Neural progenitor cell (in vitro differentiated cells): ENCODE results near the gene SAG. TPM values are rescaled to one million over a fixed set of nuclear protein-coding genes. Genes with fewer than 3 reads are reported as not detected.

Experiments used
- DNase-seq: peaks from one replicate; pipeline ENCODE4 v3.0.0-alpha.2; 2016; ENCODE audit warnings: low spot score
- H2AFZ ChIP-seq: fragments of 200-600 bp; sonication (generic); replicated peaks from 2 replicates; pipeline ENCODE4 v1.6.1; 2016; ENCODE audit warnings: antibody characterized with exemption
- H3F3A ChIP-seq: fragments of 200-600 bp; sonication (generic); 2 replicates; pipeline ENCODE4 v1.6.1; 2016; ENCODE audit warnings: antibody characterized with exemption, low read depth
- H3K27ac ChIP-seq: fragments of 200-600 bp; sonication (generic); 2 replicates; pipeline ENCODE4 v1.5.1; 2016; ENCODE audit warnings: mild to moderate bottlenecking
- H3K27me3 ChIP-seq: fragments of 200-600 bp; sonication (generic); 2 replicates; pipeline ENCODE4 v1.6.1; 2016; ENCODE audit warnings: mild to moderate bottlenecking, moderate library complexity
- H3K36me3 ChIP-seq: fragments of 200-600 bp; sonication (generic); 2 replicates; pipeline ENCODE4 v1.5.1; 2016
- H3K4me1 ChIP-seq: fragments of 200-600 bp; sonication (generic); 2 replicates; pipeline ENCODE4 v1.6.1; 2016; ENCODE audit warnings: mixed run types
- H3K4me2 ChIP-seq: fragments of 200-600 bp; sonication (generic); 2 replicates; pipeline ENCODE4 v1.6.1; 2016
- H3K4me3 ChIP-seq: fragments of 200-600 bp; sonication (generic); 2 replicates; pipeline ENCODE4 v1.5.1; 2016
- H3K79me2 ChIP-seq: fragments of 200-600 bp; sonication (generic); 2 replicates; pipeline ENCODE4 v1.6.1; 2016; ENCODE audit warnings: low read depth
- H3K9ac ChIP-seq: fragments of 200-600 bp; sonication (generic); 2 replicates; pipeline ENCODE4 v1.6.1; 2016
- H3K9me3 ChIP-seq: fragments of 200-600 bp; sonication (generic); 2 replicates; pipeline ENCODE4 v1.5.1; 2016; ENCODE audit warnings: low read depth
- H4K20me1 ChIP-seq: fragments of 200-600 bp; sonication (generic); 2 replicates; pipeline ENCODE4 v1.6.1; 2016; ENCODE audit warnings: low read depth
- H3K27ac Mint-ChIP-seq: 3 replicates; pipeline ENCODE4 v1.8.0; 2021; ENCODE audit warnings: mixed read lengths
- H3K27me3 Mint-ChIP-seq: 2 replicates; pipeline ENCODE4 v1.8.0; 2022; ENCODE audit warnings: low read depth, mild to moderate bottlenecking, inconsistent platforms, moderate library complexity, mixed read lengths; ENCODE audit not compliant: insufficient read depth
- H3K36me3 Mint-ChIP-seq: 3 replicates; pipeline ENCODE4 v1.8.0; 2021; ENCODE audit warnings: mixed read lengths
- H3K4me1 Mint-ChIP-seq: 3 replicates; pipeline ENCODE4 v1.8.0; 2021; ENCODE audit warnings: mixed read lengths
- H3K4me3 Mint-ChIP-seq: 3 replicates; pipeline ENCODE4 v1.8.0; 2021; ENCODE audit warnings: mild to moderate bottlenecking, moderate library complexity, mixed read lengths
- H3K9me3 Mint-ChIP-seq: 3 replicates; pipeline ENCODE4 v1.8.0; 2020; ENCODE audit warnings: mixed read lengths
- CTCF ChIP-seq: fragments of 200-600 bp; sonication (generic); IDR thresholded peaks from 2 replicates; pipeline ENCODE4 v1.5.1; 2017; ENCODE audit warnings: antibody characterized with exemption, mild to moderate bottlenecking
- EZH2 ChIP-seq: fragments of 200-600 bp; sonication (generic); IDR thresholded peaks from 2 replicates; pipeline ENCODE4 v1.6.1; 2017; ENCODE audit warnings: antibody characterized with exemption, mild to moderate bottlenecking, moderate library complexity
- EZH2phosphoT487 ChIP-seq: fragments of 200-600 bp; sonication (generic); IDR thresholded peaks from 2 replicates; pipeline ENCODE4 v1.6.1; 2017; ENCODE audit warnings: antibody characterized with exemption
- total RNA-seq: library from RNA; depleted of rRNA; stranded (reverse); fragments of >200 nt; gene quantifications from 2 replicates; pipeline ENCODE4 v1.2.3, GENCODE V29; 2015; ENCODE audit warnings: low replicate concordance

Gene SAG
- total RNA-seq, 1 donor from 2014 or later, result not detected

- Histone ChIP-seq H3F3A (no peaks in the 10 kb centered on the region), H3K9me3 (no peaks in the 10 kb centered on the region)
- no peaks in the 10 kb centered on the region for H3K4me1 Mint-ChIP-seq
These were observed 27.4 kb upstream of the SAG start for GRCh38 chr2:233280114-233280693.

GRCh38 chr2:233281553-233281952 lies 26.1 kb upstream of the SAG start:
- H3K4me1 ChIP-seq, result no peaks in the 10 kb centered on the region
- DNase-seq, result no peak
- no peaks in the 10 kb centered on the region for H3K27me3 ChIP-seq
- H3K27me3 Mint-ChIP-seq, result no peaks in the 10 kb centered on the region
- no peaks in the 10 kb centered on the region for H3K79me2 ChIP-seq
- no peak overlapping the region for H3K4me2 ChIP-seq
- H3K9me3 ChIP-seq, result no peaks in the 10 kb centered on the region
- no peak overlapping the region for H3K27ac ChIP-seq
- no peak overlapping the region for H3K4me3 ChIP-seq
- no peaks in the 10 kb centered on the region for H3F3A ChIP-seq
- no peaks in the 10 kb centered on the region for H3K9me3 Mint-ChIP-seq
- no peak overlapping the region for H3K9ac ChIP-seq
- no peak overlapping the region for H2AFZ ChIP-seq
- peaks cover 5% of the 10 kb centered on the region for H3K4me1 Mint-ChIP-seq
- H3K27ac Mint-ChIP-seq, result no peak overlapping the region
- H3K4me3 Mint-ChIP-seq, result no peak overlapping the region
- peaks cover 33% of the 10 kb centered on the region for H3K36me3 Mint-ChIP-seq
- H3K36me3 ChIP-seq, result peaks cover 6% of the 10 kb centered on the region
- TF ChIP-seq CTCF (no peak), EZH2phosphoT487 (no peak), EZH2 (no peak)
- no peaks in the 10 kb centered on the region for H4K20me1 ChIP-seq

More at GRCh38 chr2:233280114-233280693, 27.4 kb upstream of the SAG start:
- no peak for DNase-seq
- Mint-ChIP-seq H3K4me3 (no peak overlapping the region), H3K27me3 (peaks cover 2% of the 10 kb centered on the region), H3K36me3 (peaks cover 31% of the 10 kb centered on the region), H3K27ac (no peak overlapping the region), H3K9me3 (no peaks in the 10 kb centered on the region)
- H3K9ac ChIP-seq, result no peak overlapping the region
- no peaks in the 10 kb centered on the region for H3K4me1 ChIP-seq
- H3K79me2 ChIP-seq, result no peaks in the 10 kb centered on the region
- no peak overlapping the region for H3K4me2 ChIP-seq
- TF ChIP-seq CTCF (no peak), EZH2 (no peak), EZH2phosphoT487 (no peak)
- no peak overlapping the region for H3K27ac ChIP-seq
- H3K27me3 ChIP-seq, result no peaks in the 10 kb centered on the region
- H2AFZ ChIP-seq, result no peak overlapping the region
- H3K4me3 ChIP-seq, result no peak overlapping the region
- no peaks in the 10 kb centered on the region for H4K20me1 ChIP-seq
- H3K36me3 ChIP-seq, result peaks cover 6% of the 10 kb centered on the region

GRCh38 chr2:233281992-233282603 lies 25.5 kb upstream of the SAG start:
- Mint-ChIP-seq H3K4me1 (peaks cover 5% of the 10 kb centered on the region), H3K36me3 (peaks cover 38% of the 10 kb centered on the region), H3K4me3 (no peak overlapping the region), H3K27me3 (no peaks in the 10 kb centered on the region), H3K9me3 (no peaks in the 10 kb centered on the region), H3K27ac (no peak overlapping the region)
- Histone ChIP-seq H3K27me3 (no peaks in the 10 kb centered on the region), H3K4me2 (no peak overlapping the region), H3K4me1 (no peaks in the 10 kb centered on the region), H3K27ac (no peak overlapping the region), H4K20me1 (peaks cover 4% of the 10 kb centered on the region), H3K36me3 (peaks cover 6% of the 10 kb centered on the region), H3K9ac (no peak overlapping the region), H3K79me2 (no peaks in the 10 kb centered on the region), H3K4me3 (no peak overlapping the region), H3F3A (no peaks in the 10 kb centered on the region), H3K9me3 (no peaks in the 10 kb centered on the region), H2AFZ (no peak overlapping the region)
- DNase-seq, result no peak
- no peak for TF ChIP-seq CTCF
- TF ChIP-seq EZH2phosphoT487, result no peak
- TF ChIP-seq EZH2, result no peak
